Small intestine (tissue), 7 donors: ENCODE measurements around the gene AKR1B1. TPM values are rescaled to one million over a fixed set of nuclear protein-coding genes. Genes with fewer than 3 reads are reported as not detected.

Experiments used
- DNase-seq, 2 donors: peaks; one replicate each; pipeline versions ENCODE4 v3.0.0 to v3.0.0-alpha.2; 2013
- FAIRE-seq: peaks from 2 replicates; lab custom pipeline; 2012; peaks lifted over from hg19 to GRCh38; lab: Jason Lieb, UNC
- H3K27ac ChIP-seq, 3 donors: one replicate each; pipeline ENCODE4 v1.5.1; 2013; ENCODE audit warnings: low read length in 2 of 3, mild to moderate bottlenecking in 2 of 3, control low read depth in 1 of 3, inconsistent platforms in 1 of 3, low read depth in 1 of 3, moderate library complexity in 1 of 3
- H3K27me3 ChIP-seq, 3 donors: one replicate each; pipeline ENCODE4 v1.6.1; 2013; ENCODE audit warnings: low read length in 3 of 3, inconsistent platforms in 1 of 3; ENCODE audit not compliant: control insufficient read depth in 3 of 3, insufficient read depth in 3 of 3
- H3K36me3 ChIP-seq, 3 donors: one replicate each; pipeline ENCODE4 v1.6.1; 2013; ENCODE audit warnings: low read length in 3 of 3, inconsistent platforms in 1 of 3, low read depth in 1 of 3, mild to moderate bottlenecking in 1 of 3, moderate library complexity in 1 of 3; ENCODE audit not compliant: control insufficient read depth in 3 of 3, insufficient read depth in 2 of 3
- H3K4me1 ChIP-seq, 3 donors: one replicate each; pipeline ENCODE4 v1.6.1; 2013; ENCODE audit warnings: low read length in 2 of 3, inconsistent platforms in 1 of 3, low read depth in 1 of 3, mild to moderate bottlenecking in 1 of 3, moderate library complexity in 1 of 3; ENCODE audit not compliant: control insufficient read depth in 3 of 3, insufficient read depth in 2 of 3
- H3K4me3 ChIP-seq, 3 donors: one replicate each; pipeline ENCODE4 v1.5.1; 2013; ENCODE audit warnings: low read length in 3 of 3, control low read depth in 1 of 3, inconsistent platforms in 1 of 3, low read depth in 1 of 3, mild to moderate bottlenecking in 1 of 3, moderate library complexity in 1 of 3
- H3K9me3 ChIP-seq, 2 donors: one replicate each; pipeline ENCODE4 v1.6.1; 2013; ENCODE audit warnings: low read depth in 1 of 2, low read length in 1 of 2; ENCODE audit not compliant: control insufficient read depth in 2 of 2, insufficient read depth in 1 of 2
- WGBS, 3 donors: extraction: QIAGEN DNeasy Blood & Tissue Kit; methylation state at CpG; one replicate each; pipeline ENCODE4 v1.1.7; 2013; 5-methylcytosine and 5-hydroxymethylcytosine counted together
- polyA plus RNA-seq, 4 donors: library from polyadenylated mRNA; stranded (reverse) in 3 of 4; unstranded in 1 of 4; fragments of 200-250 nt in 3 of 4; fragments of 120-200 nt in 1 of 4; gene quantifications; one replicate each; pipeline versions ENCODE4 v1.2.1 to v1.2.3, GENCODE V29; 2013
- donor health status: healthy with polysubstance abuse.
- donor health status: control.
- donor health status: control.
- donor health status: Bipolar disorder and iron deficiency.
- donor health status: healthy.

The AKR1B1 gene
- polyA plus RNA-seq, 4 donors: 10.3 to 57.6 (median 28.3) TPM

DNA sequence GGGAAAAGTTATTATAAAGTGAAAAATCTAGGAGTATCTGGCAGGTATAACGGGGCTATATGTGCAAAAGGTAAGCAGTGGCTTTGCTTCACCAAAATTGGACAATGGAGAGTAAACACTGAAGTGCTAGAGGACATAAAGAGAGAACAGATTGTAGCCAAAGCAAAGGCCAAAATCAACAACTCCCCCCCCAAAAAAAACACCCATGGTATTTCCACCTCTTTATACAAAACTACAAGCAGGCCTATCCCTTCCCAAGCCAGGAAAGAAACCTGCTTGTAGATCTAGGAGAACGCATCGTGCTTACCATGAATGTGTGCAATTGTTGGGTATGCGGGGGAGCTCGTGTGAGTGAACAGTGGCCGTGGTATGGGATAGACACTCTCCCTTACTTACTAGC is 9.2 kb upstream of the AKR1B1 start:
- DNase-seq: no peak
- Histone ChIP-seq H3K4me1 (no peaks in the 10 kb centered on the region), H3K27ac (no peak overlapping the region), H3K27me3 (peaks cover 0 to 4% (median 0%) of the 10 kb centered on the region in 3 donors), H3K36me3 (no peaks in the 10 kb centered on the region), H3K4me3 (no peak overlapping the region), H3K9me3 (peaks cover 2 to 15% of the 10 kb centered on the region in 2 donors)
- no peak for FAIRE-seq
- 80 to 87% (median 84%) methylated on average over 6 of the region's 6 CpGs for WGBS, 3 donors

DNA sequence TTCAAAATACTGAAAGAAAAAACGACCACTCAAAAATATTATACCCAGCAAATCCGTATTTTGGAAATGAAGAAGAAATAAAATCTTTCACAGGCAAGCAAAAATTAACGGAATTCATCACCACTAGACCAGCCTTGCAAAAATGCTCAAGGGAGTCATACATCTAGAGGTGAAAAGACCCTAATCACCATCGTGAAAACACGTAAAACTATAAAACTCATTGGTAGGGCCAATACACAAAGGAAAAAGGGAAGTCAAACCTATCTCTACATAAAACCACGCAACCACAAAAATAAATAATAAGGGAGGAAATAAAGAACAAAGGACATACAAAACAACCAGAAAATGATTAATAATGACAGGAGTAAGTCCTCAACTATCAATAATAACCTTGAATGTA is 6.6 kb upstream of the AKR1B1 start:
- no peak overlapping the region for H3K4me3 ChIP-seq
- FAIRE-seq (no peak), DNase-seq (no peak)
- WGBS, 3 donors: 83 to 87% (median 83%) methylated on average over 6 of the region's 6 CpGs
- H3K36me3 ChIP-seq: no peaks in the 10 kb centered on the region
- H3K27ac ChIP-seq: no peak overlapping the region
- no peaks in the 10 kb centered on the region for H3K4me1 ChIP-seq
- peaks cover 2 to 18% of the 10 kb centered on the region in 2 donors for H3K9me3 ChIP-seq
- peaks cover 0 to 6% (median 0%) of the 10 kb centered on the region in 3 donors for H3K27me3 ChIP-seq

DNA sequence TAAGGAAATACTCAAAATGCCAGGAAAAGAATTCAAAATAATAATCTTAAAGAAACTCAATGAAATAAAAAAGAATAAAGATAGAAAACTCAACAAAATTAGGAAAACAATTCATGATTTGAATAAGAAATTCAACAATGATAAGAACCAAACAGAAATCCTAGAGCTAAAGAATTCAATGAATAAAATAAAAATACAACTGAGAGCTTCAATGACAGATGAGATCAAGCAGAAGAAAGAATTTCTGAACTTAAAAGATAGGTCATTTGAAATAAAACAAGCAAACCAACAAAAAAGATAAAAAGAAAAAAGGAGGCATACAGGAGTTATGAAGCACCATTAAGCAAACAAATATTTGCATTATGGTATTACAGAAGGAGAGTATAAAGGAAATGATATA is 5.6 kb upstream of the AKR1B1 start:
- peaks cover 0 to 10% (median 0%) of the 10 kb centered on the region in 3 donors for H3K27me3 ChIP-seq
- H3K9me3 ChIP-seq: peaks cover 2 to 18% of the 10 kb centered on the region in 2 donors
- H3K27ac ChIP-seq: no peak overlapping the region
- H3K4me1 ChIP-seq: no peaks in the 10 kb centered on the region
- FAIRE-seq (no peak), DNase-seq (no peak)
- no peak overlapping the region for H3K4me3 ChIP-seq
- no peaks in the 10 kb centered on the region for H3K36me3 ChIP-seq

DNA sequence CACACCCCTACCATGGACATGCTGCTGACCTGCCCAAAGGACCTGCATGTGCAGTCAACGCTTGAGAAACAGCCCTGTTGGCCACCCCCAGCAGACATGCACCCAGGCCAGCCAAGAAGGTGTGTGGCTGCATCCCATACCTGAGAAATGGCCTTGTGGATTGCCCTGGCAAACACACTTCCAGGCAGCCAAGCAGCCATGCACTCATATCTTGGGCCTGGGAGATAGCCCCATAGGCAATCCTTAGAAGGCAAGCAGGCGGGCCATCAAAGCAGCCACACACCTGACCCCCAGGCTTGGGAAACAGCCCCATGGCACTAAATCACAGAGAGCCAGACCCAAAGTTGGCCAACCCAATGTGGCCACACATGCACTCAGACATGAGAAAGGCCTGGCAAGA is 4.9 kb upstream of the AKR1B1 start:
- H3K27ac ChIP-seq: no peak overlapping the region
- H3K9me3 ChIP-seq: peaks cover 2 to 18% of the 10 kb centered on the region in 2 donors
- 97 to 100% (median 98%) methylated on average over 2 of the region's 2 CpGs for WGBS, 3 donors
- no peak for DNase-seq
- H3K4me3 ChIP-seq: no peak overlapping the region
- no peaks in the 10 kb centered on the region for H3K4me1 ChIP-seq
- H3K36me3 ChIP-seq: no peaks in the 10 kb centered on the region
- peaks cover 0 to 12% (median 0%) of the 10 kb centered on the region in 3 donors for H3K27me3 ChIP-seq
- no peak for FAIRE-seq

DNA sequence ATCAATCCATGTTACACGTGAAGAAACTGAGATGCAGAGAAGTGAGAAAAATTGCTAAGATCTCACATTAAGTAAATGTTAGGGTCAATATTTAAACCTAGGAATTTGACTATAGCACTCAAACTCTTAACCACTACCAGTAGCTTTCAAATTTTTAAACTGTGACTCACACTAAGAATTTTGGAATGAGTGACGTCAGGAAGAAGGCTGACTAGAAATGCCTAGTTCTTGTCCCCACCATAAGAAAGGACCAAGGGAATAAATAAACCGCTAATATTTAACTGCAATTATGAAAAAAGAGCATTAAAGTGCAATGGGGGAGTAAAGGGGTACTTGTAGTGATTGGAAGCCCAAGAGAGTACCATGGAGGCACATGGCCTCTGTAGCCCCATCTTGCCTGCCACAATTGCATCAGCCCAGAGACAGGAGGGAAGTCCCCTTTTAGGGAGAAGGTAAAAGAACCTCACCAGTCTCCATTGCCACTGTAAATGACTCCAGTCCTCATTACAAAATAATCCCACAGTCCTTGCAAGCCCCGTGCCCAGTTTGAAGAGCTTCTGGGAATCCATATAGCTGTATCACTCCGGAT is 3.5 kb upstream of the AKR1B1 start:
- FAIRE-seq: no peak
- H3K36me3 ChIP-seq: no peaks in the 10 kb centered on the region
- no peak for DNase-seq
- no peak overlapping the region for H3K27ac ChIP-seq
- H3K4me1 ChIP-seq: no peaks in the 10 kb centered on the region
- H3K27me3 ChIP-seq: peaks cover 0 to 12% (median 0%) of the 10 kb centered on the region in 3 donors
- 79 to 85% (median 80%) methylated on average over 5 of the region's 5 CpGs for WGBS, 3 donors
- peaks cover 2 to 18% of the 10 kb centered on the region in 2 donors for H3K9me3 ChIP-seq
- H3K4me3 ChIP-seq: no peak overlapping the region

DNA sequence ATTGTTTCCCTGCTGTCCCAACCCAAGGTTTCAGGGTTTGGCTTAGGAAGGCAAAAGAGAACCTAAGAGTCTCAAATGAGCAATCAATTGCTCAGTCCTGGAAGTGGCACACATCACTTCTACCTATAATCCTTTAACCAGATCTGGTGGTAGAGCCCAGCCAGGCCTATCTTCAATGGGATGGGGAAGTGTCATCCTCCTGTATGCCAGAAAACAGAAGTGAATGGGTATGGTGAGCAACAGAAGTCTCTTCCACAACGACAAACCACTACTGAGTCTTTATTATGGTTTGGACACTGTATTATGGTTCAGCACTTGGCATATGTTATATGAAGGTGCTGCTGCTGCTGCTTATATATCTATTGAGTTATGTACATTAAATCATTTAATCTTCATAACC is 3.0 kb upstream of the AKR1B1 start:
- H3K27me3 ChIP-seq: peaks cover 0 to 12% (median 0%) of the 10 kb centered on the region in 3 donors
- peaks cover 2 to 18% of the 10 kb centered on the region in 2 donors for H3K9me3 ChIP-seq
- DNase-seq (no peak), FAIRE-seq (no peak)
- H3K4me3 ChIP-seq: no peak overlapping the region
- H3K36me3 ChIP-seq: no peaks in the 10 kb centered on the region
- WGBS, 3 donors: 82 to 91% (median 84%) methylated on average over 1 of the region's 1 CpG
- no peak overlapping the region for H3K27ac ChIP-seq
- no peaks in the 10 kb centered on the region for H3K4me1 ChIP-seq

DNA sequence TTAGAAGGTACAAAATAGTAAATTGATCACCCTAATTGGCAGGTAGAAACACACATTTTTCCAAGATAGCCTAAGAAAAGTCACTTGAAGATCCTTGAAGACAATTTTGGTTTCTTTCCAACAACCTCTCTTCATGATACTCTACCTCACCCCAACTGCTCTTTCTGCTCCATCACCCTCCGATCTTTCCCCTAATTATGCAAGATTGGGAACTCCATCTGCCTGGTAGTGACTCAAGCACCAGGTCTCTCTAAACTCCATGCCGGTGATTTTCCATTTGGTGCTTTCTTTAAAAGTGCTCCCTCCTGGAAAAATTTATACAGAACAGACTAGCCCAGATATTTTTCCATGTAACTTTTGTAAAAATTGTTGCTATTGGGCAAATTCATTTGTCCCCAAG is 1.1 kb upstream of the AKR1B1 start:
- Histone ChIP-seq H3K9me3 (peaks cover 2 to 17% of the 10 kb centered on the region in 2 donors), H3K27ac (no peak overlapping the region), H3K4me1 (no peaks in the 10 kb centered on the region), H3K27me3 (peaks cover 0 to 12% (median 0%) of the 10 kb centered on the region in 3 donors), H3K4me3 (no peak overlapping the region), H3K36me3 (peaks cover 0 to 3% (median 0%) of the 10 kb centered on the region in 3 donors)
- DNase-seq (no peak), FAIRE-seq (no peak)
- WGBS, 3 donors: 91 to 95% (median 92%) methylated on average over 2 of the region's 2 CpGs

DNA sequence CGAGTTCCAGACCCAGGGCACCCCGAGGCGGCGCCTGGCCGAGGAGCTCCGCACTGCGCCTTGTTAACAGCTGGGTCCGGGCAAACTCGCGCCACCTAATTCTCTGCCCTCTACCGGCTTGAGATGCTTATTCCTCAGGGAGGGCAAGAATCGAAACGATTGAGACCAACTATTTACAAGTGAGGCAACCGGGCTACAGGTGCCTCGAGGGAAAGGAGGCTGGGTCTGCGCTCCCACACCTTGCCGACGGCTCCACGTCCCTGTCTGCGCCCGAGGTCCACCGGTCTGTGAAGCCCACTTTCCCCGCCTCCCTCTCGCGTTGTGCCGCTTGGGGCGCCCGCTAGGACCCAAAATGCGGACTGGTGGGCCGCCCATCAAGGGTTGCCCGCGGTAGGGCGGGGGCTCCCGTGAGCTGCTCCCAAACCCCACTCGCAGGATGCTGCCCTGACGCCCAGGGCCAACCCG is 527 bp downstream of the AKR1B1 start:
- 0 to 1% (median 1%) methylated on average over 34 to 37 of the region's 37 CpGs for WGBS, 3 donors
- Histone ChIP-seq H3K27ac (peak overlapping the region; percentile 34 to 92 (median 52)), H3K36me3 (peaks cover 0 to 3% (median 0%) of the 10 kb centered on the region in 3 donors), H3K4me1 (no peaks in the 10 kb centered on the region), H3K9me3 (peaks cover 0 to 5% of the 10 kb centered on the region in 2 donors), H3K27me3 (peaks cover 0 to 12% (median 0%) of the 10 kb centered on the region in 3 donors), H3K4me3 (peak overlapping the region; percentile 59 to 83 (median 65))
- no peak for FAIRE-seq
- peak; percentile 25 to 53 for DNase-seq
